Measurements from ENCODE around the gene PLXDC2. TPM values are rescaled to one million over a fixed set of nuclear protein-coding genes. Genes with fewer than 3 reads are reported as not detected.
"Not testable (repeated sequence)": the region's sequence is repeated elsewhere in the genome, so short reads cannot be mapped to it uniquely, and the experiment has no call there.

The PLXDC2 gene
- polyA plus RNA-seq, 1 donor, result 30.7 TPM

- no peak for DNase-seq (ENCODE audit: low read depth)
Measured at GRCh38 chr10:19977097-19977521, 160.9 kb downstream of the PLXDC2 start.

- no peak for DNase-seq (ENCODE audit: low read depth)
Measured at GRCh38 chr10:19979628-19980027, 163.4 kb downstream of the PLXDC2 start.

GRCh38 chr10:19983880-19984565 lies 167.8 kb downstream of the PLXDC2 start:
- DNase-seq (ENCODE audit: low read depth), result no peak

DNA sequence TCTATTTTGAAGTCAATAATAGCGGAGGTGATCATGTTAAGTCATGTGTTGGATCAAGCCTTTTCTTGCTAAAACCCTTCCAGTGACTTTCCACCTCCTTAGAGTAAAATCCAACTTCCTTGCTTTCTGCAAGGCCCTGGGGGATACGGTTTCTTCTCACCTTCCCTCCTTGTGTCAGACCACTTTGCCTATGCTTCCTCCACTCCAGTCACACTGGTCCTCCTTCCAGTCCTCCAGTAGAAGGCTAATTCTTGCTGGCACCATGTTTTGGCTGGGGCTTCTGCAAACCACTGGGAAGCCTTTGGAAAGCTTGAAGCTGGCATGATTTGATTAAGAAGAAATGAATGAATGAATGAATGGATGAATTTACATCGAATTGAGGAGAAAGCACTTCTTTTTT lies 169.5 kb downstream of the PLXDC2 start:
- DNase-seq (ENCODE audit: low read depth), result no peak

DNA sequence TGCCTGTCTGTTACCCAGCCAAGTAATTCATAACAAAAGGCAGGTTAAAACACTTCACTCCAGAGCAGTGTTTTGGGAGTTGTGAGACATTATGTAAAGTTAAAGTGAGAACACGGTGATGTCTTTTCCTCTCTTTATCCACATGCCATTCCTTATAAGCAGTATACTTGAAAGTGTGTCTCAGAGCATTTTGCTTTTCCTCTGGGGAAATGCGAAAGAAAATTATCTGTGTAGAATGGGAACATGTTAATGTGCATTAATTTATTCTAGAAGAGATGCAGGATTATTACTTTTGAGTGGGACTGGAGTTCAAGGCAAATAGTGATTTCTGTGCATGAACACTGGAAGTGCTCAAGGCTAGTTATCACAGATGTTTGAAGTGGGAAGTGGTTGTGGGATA lies 170.4 kb downstream of the PLXDC2 start:
- no peak for DNase-seq (ENCODE audit: low read depth)

DNA sequence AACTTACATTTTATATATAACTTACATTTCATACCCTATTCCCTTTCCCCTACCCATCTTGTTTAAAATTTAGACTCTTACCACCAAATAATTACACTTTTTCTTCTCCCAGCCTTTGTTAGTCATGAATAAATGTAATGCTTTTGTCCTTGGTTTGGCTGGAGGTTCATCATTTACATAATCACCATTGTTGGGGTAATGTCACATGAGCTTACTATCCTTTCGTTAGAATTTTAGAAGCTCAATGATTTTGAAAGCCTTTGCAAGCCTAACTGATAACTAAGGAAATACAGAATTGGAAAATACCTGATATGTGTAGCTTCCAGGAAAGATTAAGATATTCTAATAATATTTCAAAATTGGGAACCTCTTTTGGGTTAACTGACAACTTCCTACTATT lies 171.7 kb downstream of the PLXDC2 start:
- DNase-seq (ENCODE audit: low read depth), result no peak

DNA sequence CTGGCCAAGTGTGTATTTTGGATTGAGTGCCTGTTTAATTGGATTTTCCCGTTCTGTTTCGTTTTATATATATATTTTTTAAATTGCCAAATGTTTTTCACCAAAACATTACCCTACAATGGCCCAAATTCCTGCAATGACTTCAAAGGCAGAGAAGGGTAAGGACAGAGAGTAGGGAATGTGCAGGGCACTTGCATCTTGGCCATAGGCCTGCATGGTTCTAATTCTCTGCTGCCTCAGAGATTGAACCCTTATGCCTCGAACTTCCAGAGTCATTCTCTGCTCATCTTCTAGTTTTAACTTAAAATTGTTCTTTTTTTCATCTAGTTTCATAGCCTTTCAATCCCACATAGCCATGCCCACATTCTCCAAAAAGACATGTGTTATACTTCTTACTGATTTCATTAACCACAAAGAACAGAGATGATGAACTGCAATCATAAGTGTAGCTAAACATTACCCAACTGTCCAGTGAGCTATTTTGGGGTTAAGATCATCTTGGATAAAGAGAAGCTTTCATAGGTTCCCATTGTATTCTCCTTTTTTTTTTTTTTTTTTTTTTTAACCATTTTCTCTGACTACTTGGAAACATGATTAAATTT lies 177.6 kb downstream of the PLXDC2 start:
- DNase-seq (ENCODE audit: low read depth), result no peak

DNA sequence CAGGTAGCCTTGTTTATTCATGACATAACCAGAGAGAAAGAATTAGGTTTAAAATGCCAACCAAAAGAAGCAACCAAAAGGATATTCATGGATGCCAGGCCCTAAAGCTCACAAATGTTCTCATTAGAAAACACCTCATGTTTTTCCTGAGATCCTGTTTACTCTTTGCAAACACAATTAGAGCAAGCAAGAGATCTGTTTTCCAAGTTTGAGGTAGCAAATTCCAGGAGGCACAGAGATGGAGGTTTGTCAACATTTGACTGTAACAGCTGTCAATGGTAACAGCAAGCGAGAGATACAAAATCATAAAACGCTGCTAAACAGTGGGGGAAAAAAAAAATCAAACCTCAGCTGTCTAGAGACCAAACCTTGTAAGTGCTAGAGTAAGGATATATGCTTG lies 182.2 kb downstream of the PLXDC2 start:
- DNase-seq (ENCODE audit: low read depth), result no peak

GRCh38 chr10:19999431-19999830 lies 183.2 kb downstream of the PLXDC2 start:
- no peak for DNase-seq (ENCODE audit: low read depth)

GRCh38 chr10:20002026-20002425 lies 185.8 kb downstream of the PLXDC2 start:
- not testable (repeated sequence) for DNase-seq (ENCODE audit: low read depth)

DNA sequence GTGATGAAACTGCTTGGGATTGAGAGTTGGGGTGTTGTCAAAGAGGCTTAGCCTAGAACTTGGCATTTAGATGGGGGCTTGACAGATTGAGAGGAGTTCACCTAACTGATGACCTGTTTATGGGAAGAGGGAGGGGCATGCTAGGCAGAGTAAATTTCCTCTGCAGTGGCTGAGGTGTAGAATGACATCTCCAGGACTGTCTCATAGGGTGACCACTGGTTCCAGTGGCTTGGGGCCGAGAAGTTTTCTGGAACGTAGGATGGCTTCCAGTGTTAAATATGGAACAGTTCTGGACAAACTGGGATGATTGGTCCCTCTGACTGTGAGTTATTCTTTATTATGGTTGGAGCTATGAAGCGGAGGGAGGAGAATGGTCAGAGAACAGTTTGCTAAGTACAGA lies 186.4 kb downstream of the PLXDC2 start:
- DNase-seq (ENCODE audit: low read depth), result no peak

DNA sequence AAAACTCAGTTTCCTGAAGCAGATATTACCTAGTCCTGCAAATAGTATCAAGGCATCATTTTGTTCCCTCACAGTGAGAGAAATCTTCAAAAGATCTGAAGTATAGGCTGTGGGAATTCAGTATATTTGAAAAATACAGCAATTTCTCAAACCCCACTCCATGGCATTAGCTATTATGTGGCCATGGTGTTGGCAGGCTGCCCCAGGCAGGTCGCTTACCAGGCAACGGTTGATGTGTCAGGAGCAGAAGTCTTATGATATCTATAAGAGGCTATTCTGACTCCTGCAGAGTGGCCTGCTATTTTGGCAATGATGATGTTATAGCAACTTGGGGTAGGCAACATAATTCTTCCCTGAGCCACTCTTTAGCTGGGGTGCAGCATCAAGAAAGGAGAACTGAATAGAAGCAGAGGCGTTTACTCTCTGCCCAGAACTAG lies 187.9 kb downstream of the PLXDC2 start:
- DNase-seq (ENCODE audit: low read depth), result no peak

GRCh38 chr10:20005638-20006037 lies 189.4 kb downstream of the PLXDC2 start:
- DNase-seq (ENCODE audit: low read depth), result no peak

- no peak for DNase-seq (ENCODE audit: low read depth)
Measured at GRCh38 chr10:20006169-20006870, 190.1 kb downstream of the PLXDC2 start.

GRCh38 chr10:20007426-20007825 lies 191.2 kb downstream of the PLXDC2 start:
- no peak for DNase-seq (ENCODE audit: low read depth)

DNA sequence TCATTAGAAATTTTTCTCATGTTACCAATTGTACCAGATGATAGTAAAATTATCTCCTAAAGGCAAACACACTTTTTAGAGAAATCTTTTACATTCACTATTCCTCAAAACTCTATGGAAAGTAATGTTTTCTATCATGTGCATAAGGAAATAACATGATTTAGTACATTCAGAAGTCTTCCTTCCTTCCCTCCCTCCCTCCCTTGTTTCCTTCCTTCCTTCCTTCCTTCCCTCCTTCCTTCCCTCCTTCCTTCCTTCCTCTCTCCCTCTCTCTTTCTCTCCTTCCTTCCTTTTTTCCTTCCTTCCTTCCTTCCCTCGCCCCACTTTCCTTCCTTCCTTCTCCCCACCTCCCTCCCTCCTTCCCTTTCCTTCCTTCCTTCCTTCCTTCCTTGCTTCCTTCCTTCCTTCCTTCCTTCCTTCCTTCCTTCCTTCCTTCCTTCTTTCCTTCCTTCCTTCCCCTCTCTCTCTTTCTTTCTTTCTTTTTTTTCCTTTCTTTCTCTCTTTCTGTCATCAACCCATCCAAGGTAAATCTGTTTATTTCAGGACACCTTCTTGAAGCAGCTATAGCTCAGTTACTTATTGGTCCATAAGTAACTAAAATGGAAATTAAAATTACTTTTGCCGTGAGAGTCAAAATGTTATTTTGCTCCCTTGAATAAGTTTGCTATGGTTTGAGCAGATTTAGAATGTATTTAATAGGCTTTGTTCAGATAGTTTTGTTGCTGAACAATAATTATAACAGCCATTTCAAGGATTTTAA lies 197.9 kb downstream of the PLXDC2 start:
- DNase-seq (ENCODE audit: low read depth), result no peak

- no peak for DNase-seq (ENCODE audit: low read depth)
Measured at GRCh38 chr10:20017961-20018360, 201.7 kb downstream of the PLXDC2 start.

- no peak for DNase-seq (ENCODE audit: low read depth)
Measured at GRCh38 chr10:20020677-20021076, 204.4 kb downstream of the PLXDC2 start.

DNA sequence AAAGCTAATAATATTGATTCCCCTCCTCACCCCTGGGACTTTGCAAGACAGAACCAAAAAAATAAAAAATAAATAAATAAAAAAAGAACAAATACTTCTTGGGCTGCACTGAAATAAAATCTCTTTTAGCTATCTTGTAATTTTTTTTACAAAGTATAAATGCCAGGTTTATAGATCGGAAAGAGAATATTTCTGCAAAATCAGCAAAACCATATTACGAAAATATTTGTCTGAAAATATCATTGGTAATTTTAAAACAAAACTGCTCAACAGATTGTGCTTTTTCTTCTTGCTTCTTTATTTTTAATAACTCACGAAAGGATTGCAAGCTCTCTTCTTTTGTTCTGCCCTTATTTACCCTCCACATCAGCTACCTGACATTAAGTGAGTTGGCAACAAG lies 213.3 kb downstream of the PLXDC2 start:
- DNase-seq (ENCODE audit: low read depth), result no peak

- no peak for DNase-seq (ENCODE audit: low read depth)
Measured at GRCh38 chr10:20033476-20033875, 217.2 kb downstream of the PLXDC2 start.

- DNase-seq (ENCODE audit: low read depth), result no peak
Measured at GRCh38 chr10:20034732-20035131, 218.5 kb downstream of the PLXDC2 start.

GRCh38 chr10:20040012-20040411 lies 223.8 kb downstream of the PLXDC2 start:
- no peak for DNase-seq (ENCODE audit: low read depth)

All from forelimb muscle (tissue), 1 donor.